HepG2 (cell line): ENCODE data around the gene FGF19. TPM values are rescaled to one million over a fixed set of nuclear protein-coding genes. Genes with fewer than 3 reads are reported as not detected.

ENCODE experiments used
- ARNT ChIP-seq: fragments of 450-650 bp; IDR thresholded peaks from 2 replicates; pipeline ENCODE4 v1.6.1; 2017
- CHD4 ChIP-seq: fragments of 200-600 bp; sonication (generic); IDR thresholded peaks from 2 replicates; pipeline ENCODE4 v1.7.0; 2017; ENCODE audit warnings: mild to moderate bottlenecking, low read length, borderline replicate concordance
- ESRRA ChIP-seq: sonication (generic); formaldehyde crosslinking; IDR thresholded peaks from 2 replicates; pipeline ENCODE4 v1.5.1; 2020; ENCODE audit warnings: mild to moderate bottlenecking, low read depth, missing genetic modification reagents
- GATAD2A ChIP-seq: IDR thresholded peaks from 2 replicates; pipeline ENCODE4 v1.6.1; 2016
- GTF2F1 ChIP-seq: fragments of 150-350 bp; IDR thresholded peaks from 2 replicates; pipeline ENCODE4 v1.6.1; 2014; ENCODE audit warnings: low read length
- HOXA9 ChIP-seq: sonication (generic); formaldehyde crosslinking; IDR thresholded peaks from 2 replicates; pipeline ENCODE4 v1.8.1; 2022; ENCODE audit warnings: missing genetic modification reagents, mild to moderate bottlenecking, moderate library complexity, borderline replicate concordance
- KDM1A ChIP-seq: IDR thresholded peaks from 2 replicates; pipeline ENCODE4 v1.6.1; 2016; ENCODE audit warnings: missing compliant biosample characterization
- POLR2AphosphoS2 ChIP-seq: IDR thresholded peaks from 2 replicates; pipeline ENCODE4 v1.6.1; 2011; ENCODE audit warnings: low read depth, low read length, improper control_type of control experiment
- PTBP1 ChIP-seq: fragments of 200-400 bp; formaldehyde crosslinking; IDR thresholded peaks from 2 replicates; pipeline ENCODE4 v1.6.1; 2018; ENCODE audit warnings: low read length, low read depth; ENCODE audit not compliant: poor library complexity, severe bottlenecking
- SIN3A ChIP-seq: IDR thresholded peaks from 2 replicates; pipeline ENCODE4 v1.6.1; 2011; ENCODE audit warnings: low read depth, mild to moderate bottlenecking, control low read depth, low read length, borderline replicate concordance
- THYN1 ChIP-seq: sonication (generic); formaldehyde crosslinking; IDR thresholded peaks from 2 replicates; pipeline ENCODE4 v1.8.1; 2023; ENCODE audit warnings: low read depth, mild to moderate bottlenecking, moderate library complexity, missing genetic modification reagents, borderline replicate concordance
- TOE1 ChIP-seq: sonication (generic); formaldehyde crosslinking; IDR thresholded peaks from 2 replicates; pipeline ENCODE4 v1.4.0; 2020; ENCODE audit warnings: mild to moderate bottlenecking, missing genetic modification reagents
- YY1 ChIP-seq: IDR thresholded peaks from 2 replicates; pipeline ENCODE4 v1.6.1; 2011; ENCODE audit warnings: low read length, low read depth, moderate library complexity, mild to moderate bottlenecking; ENCODE audit not compliant: insufficient read depth, insufficient replicate concordance
- ZNF20 ChIP-seq: sonication (generic); formaldehyde crosslinking; IDR thresholded peaks from 2 replicates; pipeline ENCODE4 v1.4.0; 2020; ENCODE audit warnings: mild to moderate bottlenecking, moderate library complexity, missing genetic modification reagents
- ZNF468 ChIP-seq: sonication (generic); formaldehyde crosslinking; IDR thresholded peaks from 2 replicates; pipeline ENCODE4 v1.8.0; 2022; ENCODE audit warnings: mild to moderate bottlenecking, moderate library complexity, missing genetic modification reagents
- ZNF530 ChIP-seq: sonication (generic); formaldehyde crosslinking; IDR thresholded peaks from 2 replicates; pipeline ENCODE4 v1.5.0; 2020; ENCODE audit warnings: low read depth, mild to moderate bottlenecking, missing genetic modification reagents
- ZNF557 ChIP-seq: sonication (generic); formaldehyde crosslinking; IDR thresholded peaks from 2 replicates; pipeline ENCODE4 v1.4.0; 2020; ENCODE audit warnings: missing genetic modification reagents
- ZSCAN12 ChIP-seq: sonication (generic); formaldehyde crosslinking; IDR thresholded peaks from 2 replicates; pipeline ENCODE4 v1.9.0; 2021; ENCODE audit warnings: mild to moderate bottlenecking, missing genetic modification reagents
- ZSCAN31 ChIP-seq: sonication (generic); formaldehyde crosslinking; IDR thresholded peaks from 2 replicates; pipeline ENCODE4 v1.5.0; 2020; ENCODE audit warnings: low read depth, mild to moderate bottlenecking, missing genetic modification reagents
- polyA plus RNA-seq, 8 experiments: library from polyadenylated mRNA; depleted of rRNA in 3 of 8; stranded (reverse) in 7 of 8; unstranded in 1 of 8; fragments of >200 nt; fragmentation: Illumina TruSeq in 4 of 8; extraction: Trizol in 4 of 8; gene quantifications; 2 replicates each; pipeline versions ENCODE4 v1.2.1 to v1.2.3, GENCODE V29; 2011 to 2016; ENCODE audit warnings: low read depth in 4 of 8, missing spikeins in 1 of 8, mixed read lengths in 1 of 8; ENCODE audit not compliant: insufficient read depth in 1 of 8
- total RNA-seq, 5 experiments: library from RNA; depleted of rRNA; stranded (reverse); fragments of >200 nt; fragmentation: Illumina TruSeq; extraction: Trizol; gene quantifications; 2 replicates each; pipeline ENCODE4 v1.2.3, GENCODE V29; 2016; ENCODE audit warnings: low read depth in 1 of 5
- TF ChIP-seq, protein P1 (sequence below): sonication (generic); formaldehyde crosslinking; IDR thresholded peaks from 2 replicates; pipeline ENCODE4 v1.4.0; 2020; ENCODE audit warnings: missing genetic modification reagents
- TF ChIP-seq, protein P2 (sequence below): sonication (generic); formaldehyde crosslinking; IDR thresholded peaks from 2 replicates; pipeline ENCODE4 v1.4.0; 2020; ENCODE audit warnings: missing genetic modification reagents, borderline replicate concordance
- TF ChIP-seq, protein P3 (sequence below): sonication (generic); formaldehyde crosslinking; IDR thresholded peaks from 2 replicates; pipeline ENCODE4 v1.4.0; 2020; ENCODE audit warnings: mild to moderate bottlenecking, missing genetic modification reagents

FGF19 gene
- total and polyA plus RNA-seq, 2 of the 13 experiments (the other 11 are each of a cell fraction or from before 2014, with no cell fraction given): 0.07 TPM; not detected in 1

DNA sequence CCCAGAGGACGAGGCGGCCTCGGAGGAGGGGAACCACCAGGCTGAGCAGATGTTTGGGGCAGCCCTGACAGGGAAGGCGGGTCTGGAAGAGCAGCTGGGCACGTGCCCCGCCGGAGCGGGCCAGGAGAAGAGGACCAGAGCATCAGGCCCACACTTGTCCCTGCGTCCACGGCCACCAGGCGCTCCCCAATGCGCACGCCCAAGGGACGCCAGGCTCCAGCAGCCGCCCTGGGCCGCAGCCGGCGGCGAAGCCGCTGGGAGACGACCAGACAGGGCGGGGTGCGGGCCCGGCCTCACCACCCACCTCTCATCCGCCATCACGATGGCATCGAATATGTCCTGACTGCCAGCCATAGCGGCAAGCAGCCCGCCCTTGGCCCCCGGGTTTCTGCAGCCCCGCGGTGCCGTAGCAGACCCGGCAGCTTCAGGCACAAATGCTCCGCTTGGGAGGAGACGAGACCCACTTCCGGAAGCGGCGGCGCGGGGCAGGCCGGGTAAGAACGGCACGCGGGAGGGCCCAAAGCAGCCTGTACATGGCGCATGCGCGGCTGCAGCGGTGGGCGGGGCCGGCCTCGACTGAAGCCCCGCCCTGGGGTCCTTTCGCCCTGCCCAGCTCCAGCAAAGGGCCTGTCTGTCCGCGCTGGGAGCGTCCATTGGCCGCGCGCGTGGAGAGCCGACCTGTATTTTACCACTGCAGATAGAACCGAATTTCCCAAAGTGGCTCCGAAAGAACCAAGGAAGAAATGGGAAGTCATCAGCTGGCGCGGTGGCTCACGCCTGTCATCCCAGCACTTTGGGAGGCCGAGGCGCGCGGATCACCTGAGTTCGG, 28.7 kb downstream of the FGF19 start, which contains the start of gene LTO1 (continued):
- peak; percentile 81; the same call in 1 of the 2 replicates for TF ChIP-seq CHD4
- no peak for TF ChIP-seq THYN1 (CRISPR knock-in tag)
- TF ChIP-seq, protein P1, sequence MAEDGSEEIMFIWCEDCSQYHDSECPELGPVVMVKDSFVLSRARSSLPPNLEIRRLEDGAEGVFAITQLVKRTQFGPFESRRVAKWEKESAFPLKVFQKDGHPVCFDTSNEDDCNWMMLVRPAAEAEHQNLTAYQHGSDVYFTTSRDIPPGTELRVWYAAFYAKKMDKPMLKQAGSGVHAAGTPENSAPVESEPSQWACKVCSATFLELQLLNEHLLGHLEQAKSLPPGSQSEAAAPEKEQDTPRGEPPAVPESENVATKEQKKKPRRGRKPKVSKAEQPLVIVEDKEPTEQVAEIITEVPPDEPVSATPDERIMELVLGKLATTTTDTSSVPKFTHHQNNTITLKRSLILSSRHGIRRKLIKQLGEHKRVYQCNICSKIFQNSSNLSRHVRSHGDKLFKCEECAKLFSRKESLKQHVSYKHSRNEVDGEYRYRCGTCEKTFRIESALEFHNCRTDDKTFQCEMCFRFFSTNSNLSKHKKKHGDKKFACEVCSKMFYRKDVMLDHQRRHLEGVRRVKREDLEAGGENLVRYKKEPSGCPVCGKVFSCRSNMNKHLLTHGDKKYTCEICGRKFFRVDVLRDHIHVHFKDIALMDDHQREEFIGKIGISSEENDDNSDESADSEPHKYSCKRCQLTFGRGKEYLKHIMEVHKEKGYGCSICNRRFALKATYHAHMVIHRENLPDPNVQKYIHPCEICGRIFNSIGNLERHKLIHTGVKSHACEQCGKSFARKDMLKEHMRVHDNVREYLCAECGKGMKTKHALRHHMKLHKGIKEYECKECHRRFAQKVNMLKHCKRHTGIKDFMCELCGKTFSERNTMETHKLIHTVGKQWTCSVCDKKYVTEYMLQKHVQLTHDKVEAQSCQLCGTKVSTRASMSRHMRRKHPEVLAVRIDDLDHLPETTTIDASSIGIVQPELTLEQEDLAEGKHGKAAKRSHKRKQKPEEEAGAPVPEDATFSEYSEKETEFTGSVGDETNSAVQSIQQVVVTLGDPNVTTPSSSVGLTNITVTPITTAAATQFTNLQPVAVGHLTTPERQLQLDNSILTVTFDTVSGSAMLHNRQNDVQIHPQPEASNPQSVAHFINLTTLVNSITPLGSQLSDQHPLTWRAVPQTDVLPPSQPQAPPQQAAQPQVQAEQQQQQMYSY (CRISPR knock-in tag): no peak
- TF ChIP-seq POLR2AphosphoS2: no peak
- peak; percentile 71; the same call in 1 of the 2 replicates for TF ChIP-seq ZSCAN31 (CRISPR knock-in tag)
- no peak for TF ChIP-seq ZNF20 (CRISPR knock-in tag)
- TF ChIP-seq SIN3A: peak; percentile 90; the same call in 1 of the 2 replicates
- 0 out of 2 replicates have a peak, but pooled peaks have one; percentile 19 for TF ChIP-seq TOE1 (CRISPR knock-in tag)
- TF ChIP-seq PTBP1: no peak
- TF ChIP-seq YY1: peak; percentile 59
- no peak for TF ChIP-seq ZNF557 (CRISPR knock-in tag)
- TF ChIP-seq, protein P2, sequence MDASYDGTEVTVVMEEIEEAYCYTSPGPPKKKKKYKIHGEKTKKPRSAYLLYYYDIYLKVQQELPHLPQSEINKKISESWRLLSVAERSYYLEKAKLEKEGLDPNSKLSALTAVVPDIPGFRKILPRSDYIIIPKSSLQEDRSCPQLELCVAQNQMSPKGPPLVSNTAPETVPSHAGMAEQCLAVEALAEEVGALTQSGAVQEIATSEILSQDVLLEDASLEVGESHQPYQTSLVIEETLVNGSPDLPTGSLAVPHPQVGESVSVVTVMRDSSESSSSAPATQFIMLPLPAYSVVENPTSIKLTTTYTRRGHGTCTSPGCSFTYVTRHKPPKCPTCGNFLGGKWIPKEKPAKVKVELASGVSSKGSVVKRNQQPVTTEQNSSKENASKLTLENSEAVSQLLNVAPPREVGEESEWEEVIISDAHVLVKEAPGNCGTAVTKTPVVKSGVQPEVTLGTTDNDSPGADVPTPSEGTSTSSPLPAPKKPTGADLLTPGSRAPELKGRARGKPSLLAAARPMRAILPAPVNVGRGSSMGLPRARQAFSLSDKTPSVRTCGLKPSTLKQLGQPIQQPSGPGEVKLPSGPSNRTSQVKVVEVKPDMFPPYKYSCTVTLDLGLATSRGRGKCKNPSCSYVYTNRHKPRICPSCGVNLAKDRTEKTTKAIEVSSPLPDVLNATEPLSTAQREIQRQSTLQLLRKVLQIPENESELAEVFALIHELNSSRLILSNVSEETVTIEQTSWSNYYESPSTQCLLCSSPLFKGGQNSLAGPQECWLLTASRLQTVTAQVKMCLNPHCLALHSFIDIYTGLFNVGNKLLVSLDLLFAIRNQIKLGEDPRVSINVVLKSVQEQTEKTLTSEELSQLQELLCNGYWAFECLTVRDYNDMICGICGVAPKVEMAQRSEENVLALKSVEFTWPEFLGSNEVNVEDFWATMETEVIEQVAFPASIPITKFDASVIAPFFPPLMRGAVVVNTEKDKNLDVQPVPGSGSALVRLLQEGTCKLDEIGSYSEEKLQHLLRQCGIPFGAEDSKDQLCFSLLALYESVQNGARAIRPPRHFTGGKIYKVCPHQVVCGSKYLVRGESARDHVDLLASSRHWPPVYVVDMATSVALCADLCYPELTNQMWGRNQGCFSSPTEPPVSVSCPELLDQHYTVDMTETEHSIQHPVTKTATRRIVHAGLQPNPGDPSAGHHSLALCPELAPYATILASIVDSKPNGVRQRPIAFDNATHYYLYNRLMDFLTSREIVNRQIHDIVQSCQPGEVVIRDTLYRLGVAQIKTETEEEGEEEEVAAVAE (CRISPR knock-in tag): peak; percentile 73; the same call in 1 of the 2 replicates
- no peak for TF ChIP-seq ZNF468 (CRISPR knock-in tag)
- no peak for TF ChIP-seq ESRRA (CRISPR knock-in tag)
- no peak for TF ChIP-seq ARNT
- TF ChIP-seq HOXA9 (CRISPR knock-in tag): no peak
- no peak for TF ChIP-seq ZNF530 (CRISPR knock-in tag)
- TF ChIP-seq ZSCAN12 (CRISPR knock-in tag): no peak
- TF ChIP-seq GATAD2A (CRISPR knock-in tag): no peak
- TF ChIP-seq, protein P3, sequence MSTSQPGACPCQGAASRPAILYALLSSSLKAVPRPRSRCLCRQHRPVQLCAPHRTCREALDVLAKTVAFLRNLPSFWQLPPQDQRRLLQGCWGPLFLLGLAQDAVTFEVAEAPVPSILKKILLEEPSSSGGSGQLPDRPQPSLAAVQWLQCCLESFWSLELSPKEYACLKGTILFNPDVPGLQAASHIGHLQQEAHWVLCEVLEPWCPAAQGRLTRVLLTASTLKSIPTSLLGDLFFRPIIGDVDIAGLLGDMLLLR (CRISPR knock-in tag): peak; percentile 52; the same call in 1 of the 2 replicates
- TF ChIP-seq KDM1A (CRISPR knock-in tag): peak; percentile 80; the same call in 1 of the 2 replicates
- TF ChIP-seq GTF2F1: no peak
